Sigmoid colon (tissue), 4 donors: ENCODE results near the gene UMODL1.

Experiments used
- EP300 ChIP-seq, 4 donors: sonication (generic); formaldehyde crosslinking; IDR thresholded peaks; one replicate each; pipeline ENCODE4 v1.6.1; 2017; ENCODE audit warnings: antibody characterized with exemption in 4 of 4
- POLR2AphosphoS5 ChIP-seq, 4 donors: sonication (generic); formaldehyde crosslinking; IDR thresholded peaks; one replicate each; pipeline ENCODE4 v1.6.1; 2017; ENCODE audit warnings: antibody characterized with exemption in 4 of 4
- TF ChIP-seq, protein P1 (sequence below), 4 experiments: fragments of 450-650 bp in 3 of 4; fragments of 200-600 bp in 1 of 4; IDR thresholded peaks; one replicate each; pipeline ENCODE4 v1.5.1; 2016 to 2019; ENCODE audit warnings: antibody characterized with exemption in 4 of 4, mild to moderate bottlenecking in 3 of 4, moderate library complexity in 2 of 4

DNA sequence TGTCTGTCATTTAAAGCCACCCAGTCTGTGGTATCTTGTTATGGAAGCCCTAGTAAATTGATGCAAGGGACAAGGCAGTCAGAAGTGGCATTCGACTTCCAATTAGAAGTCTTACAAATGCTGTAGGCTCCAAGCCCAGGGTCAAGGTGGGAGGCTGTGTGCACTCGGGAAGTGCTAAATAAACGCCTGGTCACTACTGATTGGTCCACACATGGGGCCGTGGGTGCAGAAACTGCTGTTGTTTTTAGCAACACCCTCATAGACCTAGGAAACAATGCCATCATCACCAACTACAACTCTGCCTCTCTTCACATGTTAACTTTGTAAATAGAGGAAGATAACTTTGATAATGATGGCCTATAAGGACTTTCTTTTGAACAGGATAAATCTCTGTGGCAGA is 40.8 kb upstream of the UMODL1 start:
- TF ChIP-seq, protein P1, sequence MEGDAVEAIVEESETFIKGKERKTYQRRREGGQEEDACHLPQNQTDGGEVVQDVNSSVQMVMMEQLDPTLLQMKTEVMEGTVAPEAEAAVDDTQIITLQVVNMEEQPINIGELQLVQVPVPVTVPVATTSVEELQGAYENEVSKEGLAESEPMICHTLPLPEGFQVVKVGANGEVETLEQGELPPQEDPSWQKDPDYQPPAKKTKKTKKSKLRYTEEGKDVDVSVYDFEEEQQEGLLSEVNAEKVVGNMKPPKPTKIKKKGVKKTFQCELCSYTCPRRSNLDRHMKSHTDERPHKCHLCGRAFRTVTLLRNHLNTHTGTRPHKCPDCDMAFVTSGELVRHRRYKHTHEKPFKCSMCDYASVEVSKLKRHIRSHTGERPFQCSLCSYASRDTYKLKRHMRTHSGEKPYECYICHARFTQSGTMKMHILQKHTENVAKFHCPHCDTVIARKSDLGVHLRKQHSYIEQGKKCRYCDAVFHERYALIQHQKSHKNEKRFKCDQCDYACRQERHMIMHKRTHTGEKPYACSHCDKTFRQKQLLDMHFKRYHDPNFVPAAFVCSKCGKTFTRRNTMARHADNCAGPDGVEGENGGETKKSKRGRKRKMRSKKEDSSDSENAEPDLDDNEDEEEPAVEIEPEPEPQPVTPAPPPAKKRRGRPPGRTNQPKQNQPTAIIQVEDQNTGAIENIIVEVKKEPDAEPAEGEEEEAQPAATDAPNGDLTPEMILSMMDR (IDR thresholded peaks at IDR 0.05): no peak
- TF ChIP-seq EP300 (IDR thresholded peaks at IDR 0.05) (no peak), POLR2AphosphoS5 (IDR thresholded peaks at IDR 0.05) (no peak)
